Measurements from ENCODE around the gene RASA2.

Gene RASA2

DNA sequence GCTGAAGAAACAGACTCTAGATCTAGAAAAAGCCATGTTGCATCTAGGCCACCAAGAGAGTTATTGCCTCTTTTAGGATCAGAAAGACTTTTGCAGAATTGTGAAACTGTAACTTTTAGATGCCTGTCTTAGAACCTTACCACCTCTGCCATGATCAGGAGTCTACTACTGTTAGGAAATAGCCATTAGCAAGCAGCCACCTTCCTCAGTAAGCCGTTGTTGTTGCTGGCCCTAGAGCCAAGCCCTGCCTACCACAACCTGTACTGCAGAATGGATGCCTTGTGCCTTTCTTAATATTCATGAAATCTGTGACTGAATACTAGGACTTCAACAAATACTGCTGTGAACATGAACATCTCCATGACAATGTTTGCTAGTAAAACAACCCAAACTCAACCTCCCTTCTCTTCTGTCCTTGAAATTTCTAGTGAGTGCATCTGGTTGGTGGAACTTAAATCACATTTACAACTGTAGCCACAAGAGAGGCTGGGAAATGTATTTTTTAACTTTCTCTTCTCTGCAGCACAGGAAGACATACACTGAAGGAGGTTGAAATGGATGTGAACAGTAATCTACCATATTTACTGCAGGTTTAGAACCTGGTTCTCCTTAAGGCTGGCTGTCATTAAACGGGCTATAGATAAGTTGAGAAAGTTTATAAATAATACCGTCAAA lies 20.7 kb downstream of the RASA2 start:
- H3K27ac ChIP-seq (ENCODE audit: low read depth, low read length), result no peak overlapping the region
- H3K4me3 ChIP-seq (ENCODE audit: low read depth in 1 of 5, low read length in 5 of 5), result no peak overlapping the region
- no peaks in the 10 kb centered on the region for H3K27me3 ChIP-seq (ENCODE audit: control insufficient read depth in 5 of 5, insufficient read depth in 4 of 5, low read length in 5 of 5)
- no peak overlapping the region for H3K9ac ChIP-seq (ENCODE audit: low read length in 5 of 5)
- no peaks in the 10 kb centered on the region for H3K9me3 ChIP-seq (ENCODE audit: control insufficient read depth in 5 of 5, low read length in 5 of 5)
- no peaks in the 10 kb centered on the region for H3K4me1 ChIP-seq (ENCODE audit: control insufficient read depth in 5 of 5, insufficient read depth in 5 of 5, low read length in 5 of 5)
- H3K36me3 ChIP-seq (ENCODE audit: control insufficient read depth in 5 of 5, insufficient read depth in 5 of 5, low read length in 5 of 5), result peaks cover 0 to 6% (median 0%) of the 10 kb centered on the region in 5 donors

DNA sequence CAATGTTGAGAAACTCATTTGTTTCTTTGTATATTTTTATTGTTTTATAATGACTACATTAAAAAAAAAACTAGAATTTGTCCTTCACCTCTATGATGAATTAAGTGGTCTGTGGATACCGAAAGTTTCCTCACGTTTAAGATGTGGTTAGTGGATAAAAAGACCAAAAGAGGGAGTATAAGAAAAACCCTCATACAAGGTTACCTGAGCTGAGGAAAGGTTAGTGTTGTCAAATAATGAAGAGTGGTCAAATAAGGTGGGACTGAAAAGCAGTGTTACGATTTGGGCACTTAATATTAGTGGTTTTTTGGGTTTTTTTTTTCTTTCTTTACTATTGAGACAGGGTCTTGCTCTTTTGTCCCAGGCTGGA lies 21.2 kb downstream of the RASA2 start:
- no peak overlapping the region for H3K9ac ChIP-seq (ENCODE audit: low read length in 5 of 5)
- no peaks in the 10 kb centered on the region for H3K4me1 ChIP-seq (ENCODE audit: control insufficient read depth in 5 of 5, insufficient read depth in 5 of 5, low read length in 5 of 5)
- H3K36me3 ChIP-seq (ENCODE audit: control insufficient read depth in 5 of 5, insufficient read depth in 5 of 5, low read length in 5 of 5), result peaks cover 0 to 6% (median 0%) of the 10 kb centered on the region in 5 donors
- H3K9me3 ChIP-seq (ENCODE audit: control insufficient read depth in 5 of 5, low read length in 5 of 5), result no peaks in the 10 kb centered on the region
- no peaks in the 10 kb centered on the region for H3K27me3 ChIP-seq (ENCODE audit: control insufficient read depth in 5 of 5, insufficient read depth in 4 of 5, low read length in 5 of 5)
- no peak overlapping the region for H3K27ac ChIP-seq (ENCODE audit: low read depth, low read length)
- H3K4me3 ChIP-seq (ENCODE audit: low read depth in 1 of 5, low read length in 5 of 5), result no peak overlapping the region

DNA sequence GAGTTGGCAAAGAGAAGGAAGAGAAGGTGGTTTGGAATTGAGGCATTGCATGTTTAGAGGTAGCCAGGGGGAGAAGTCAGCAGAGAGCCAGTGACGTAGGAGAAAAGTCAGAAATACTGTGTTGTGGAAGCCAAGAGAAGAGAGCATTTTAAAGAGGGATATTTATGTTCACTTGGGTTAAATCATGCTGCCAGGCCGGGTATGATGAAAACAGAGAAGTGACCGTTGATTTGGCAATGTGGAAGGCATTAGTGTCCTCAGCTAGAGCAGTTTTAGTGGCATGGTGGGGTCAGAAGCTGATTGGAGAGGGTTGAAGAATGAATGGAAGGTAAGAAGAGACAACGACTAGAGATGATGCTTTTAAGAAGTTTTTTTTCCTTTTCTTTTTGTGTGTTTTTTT lies 24.5 kb downstream of the RASA2 start:
- H3K9ac ChIP-seq (ENCODE audit: low read length in 5 of 5), result no peak overlapping the region
- no peaks in the 10 kb centered on the region for H3K9me3 ChIP-seq (ENCODE audit: control insufficient read depth in 5 of 5, low read length in 5 of 5)
- no peaks in the 10 kb centered on the region for H3K27me3 ChIP-seq (ENCODE audit: control insufficient read depth in 5 of 5, insufficient read depth in 4 of 5, low read length in 5 of 5)
- no peaks in the 10 kb centered on the region for H3K4me1 ChIP-seq (ENCODE audit: control insufficient read depth in 5 of 5, insufficient read depth in 5 of 5, low read length in 5 of 5)
- no peak overlapping the region for H3K27ac ChIP-seq (ENCODE audit: low read depth, low read length)
- H3K36me3 ChIP-seq (ENCODE audit: control insufficient read depth in 5 of 5, insufficient read depth in 5 of 5, low read length in 5 of 5), result peaks cover 4 to 13% (median 9%) of the 10 kb centered on the region in 5 donors
- H3K4me3 ChIP-seq (ENCODE audit: low read depth in 1 of 5, low read length in 5 of 5), result no peak overlapping the region

DNA sequence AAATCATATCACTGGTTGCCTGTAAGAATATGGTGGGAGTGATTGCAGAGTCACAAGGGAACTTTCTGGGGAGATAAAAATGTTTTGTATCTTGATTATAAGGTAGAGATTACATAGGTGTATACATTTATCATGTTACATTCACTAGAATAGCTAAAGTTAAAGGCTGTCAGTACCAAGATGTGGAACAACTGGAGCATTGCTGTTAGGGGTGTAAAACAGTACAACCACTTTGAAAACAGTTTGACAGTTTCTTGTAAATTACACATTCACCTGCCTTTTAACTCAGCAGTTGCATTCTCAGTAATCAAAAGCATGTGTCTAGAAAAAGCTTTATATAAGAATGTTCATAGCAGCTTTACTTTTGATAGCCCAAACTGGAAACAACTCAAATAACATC lies 27.6 kb downstream of the RASA2 start:
- Histone ChIP-seq H3K9ac (ENCODE audit: low read length in 5 of 5) (no peak overlapping the region), H3K27ac (ENCODE audit: low read depth, low read length) (no peak overlapping the region), H3K4me1 (ENCODE audit: control insufficient read depth in 5 of 5, insufficient read depth in 5 of 5, low read length in 5 of 5) (no peaks in the 10 kb centered on the region), H3K4me3 (ENCODE audit: low read depth in 1 of 5, low read length in 5 of 5) (no peak overlapping the region), H3K27me3 (ENCODE audit: control insufficient read depth in 5 of 5, insufficient read depth in 4 of 5, low read length in 5 of 5) (no peaks in the 10 kb centered on the region), H3K9me3 (ENCODE audit: control insufficient read depth in 5 of 5, low read length in 5 of 5) (no peaks in the 10 kb centered on the region), H3K36me3 (ENCODE audit: control insufficient read depth in 5 of 5, insufficient read depth in 5 of 5, low read length in 5 of 5) (peaks cover 12 to 23% (median 22%) of the 10 kb centered on the region in 5 donors)

DNA sequence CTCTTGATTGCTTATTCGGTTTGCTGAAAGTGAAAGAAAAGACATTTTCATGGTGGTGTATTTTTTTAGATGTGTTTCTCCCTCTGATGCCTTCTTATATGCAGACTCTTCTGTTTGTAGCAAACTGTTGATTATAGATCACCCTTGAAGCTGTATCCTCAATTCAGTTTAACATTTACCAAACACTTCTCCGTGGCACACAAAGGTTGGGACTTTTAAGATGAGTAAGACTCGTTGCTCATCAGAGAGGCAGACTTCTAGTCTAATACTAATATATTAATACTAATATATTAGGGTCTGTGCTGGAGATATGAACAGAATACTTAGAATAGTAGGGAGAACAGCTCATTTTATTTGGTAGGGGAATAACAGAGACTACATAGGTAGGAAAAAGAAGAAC lies 32.8 kb downstream of the RASA2 start:
- Histone ChIP-seq H3K9me3 (ENCODE audit: control insufficient read depth in 5 of 5, low read length in 5 of 5) (no peaks in the 10 kb centered on the region), H3K36me3 (ENCODE audit: control insufficient read depth in 5 of 5, insufficient read depth in 5 of 5, low read length in 5 of 5) (peaks cover 9 to 28% (median 17%) of the 10 kb centered on the region in 5 donors), H3K27me3 (ENCODE audit: control insufficient read depth in 5 of 5, insufficient read depth in 4 of 5, low read length in 5 of 5) (no peaks in the 10 kb centered on the region), H3K4me3 (ENCODE audit: low read depth in 1 of 5, low read length in 5 of 5) (no peak overlapping the region), H3K27ac (ENCODE audit: low read depth, low read length) (no peak overlapping the region), H3K9ac (ENCODE audit: low read length in 5 of 5) (no peak overlapping the region), H3K4me1 (ENCODE audit: control insufficient read depth in 5 of 5, insufficient read depth in 5 of 5, low read length in 5 of 5) (peaks cover 0 to 9% (median 0%) of the 10 kb centered on the region in 5 donors)

DNA sequence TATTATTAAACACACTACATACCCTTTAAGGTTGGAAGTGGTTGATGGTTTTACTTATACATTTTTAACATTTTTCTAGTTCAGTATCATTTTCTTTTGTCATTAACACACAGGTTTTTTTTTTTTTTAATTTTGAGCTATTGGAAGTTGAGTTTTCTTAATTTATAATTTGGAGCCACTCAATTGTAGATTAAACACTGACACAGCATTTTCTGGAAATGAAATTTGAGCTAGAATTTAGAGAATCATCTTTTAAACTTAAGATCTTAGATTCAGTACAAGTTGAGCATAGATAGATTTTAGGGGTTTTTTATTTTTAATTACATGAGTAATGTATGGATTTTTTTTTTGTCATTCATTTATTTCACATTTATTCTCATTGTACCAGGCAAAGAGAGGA lies 35.0 kb downstream of the RASA2 start:
- Histone ChIP-seq H3K27me3 (ENCODE audit: control insufficient read depth in 5 of 5, insufficient read depth in 4 of 5, low read length in 5 of 5) (no peaks in the 10 kb centered on the region), H3K4me3 (ENCODE audit: low read depth in 1 of 5, low read length in 5 of 5) (no peak overlapping the region), H3K36me3 (ENCODE audit: control insufficient read depth in 5 of 5, insufficient read depth in 5 of 5, low read length in 5 of 5) (peaks cover 6 to 20% (median 10%) of the 10 kb centered on the region in 5 donors)

DNA sequence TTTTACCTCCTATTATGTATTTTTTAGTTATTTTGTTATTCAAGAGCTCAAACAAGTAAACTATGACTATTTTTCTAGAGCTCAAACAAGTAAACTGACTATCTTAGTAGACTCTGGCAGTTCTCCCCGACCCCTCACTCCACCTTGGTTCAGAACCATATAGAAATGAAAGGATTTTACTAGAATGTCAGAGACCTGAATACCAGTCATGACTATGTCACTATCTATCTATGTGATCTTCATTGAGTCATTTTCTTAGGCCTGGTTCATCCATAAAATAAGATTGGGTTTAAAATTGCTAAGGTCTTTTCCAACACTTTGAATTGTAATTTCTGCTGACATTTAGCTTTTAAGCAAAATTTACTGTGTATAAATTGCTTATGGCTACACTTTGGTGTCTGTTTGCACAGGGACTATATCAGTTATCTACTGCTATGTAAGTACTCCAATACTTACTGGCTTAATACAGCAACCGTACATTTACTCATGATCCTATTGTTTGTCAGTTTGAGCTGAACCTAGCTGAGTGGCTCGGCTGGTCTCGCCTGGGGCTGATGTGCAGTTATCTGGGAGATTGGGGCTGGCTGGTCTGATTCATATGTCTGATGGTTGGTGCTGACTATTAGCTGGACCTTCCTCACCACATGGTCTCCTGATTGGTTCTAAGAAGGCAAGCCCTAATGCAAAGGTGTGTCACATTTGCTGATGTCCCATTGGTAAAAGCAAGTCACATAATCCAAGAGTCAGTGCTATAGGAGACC lies 37.0 kb downstream of the RASA2 start:
- H3K36me3 ChIP-seq (ENCODE audit: control insufficient read depth in 5 of 5, insufficient read depth in 5 of 5, low read length in 5 of 5), result peaks cover 0 to 13% (median 5%) of the 10 kb centered on the region in 5 donors
- H3K4me1 ChIP-seq (ENCODE audit: control insufficient read depth in 5 of 5, insufficient read depth in 5 of 5, low read length in 5 of 5), result peaks cover 0 to 22% (median 0%) of the 10 kb centered on the region in 5 donors
- H3K27ac ChIP-seq (ENCODE audit: low read depth, low read length), result no peak overlapping the region
- H3K4me3 ChIP-seq (ENCODE audit: low read depth in 1 of 5, low read length in 5 of 5), result no peak overlapping the region
- no peaks in the 10 kb centered on the region for H3K9me3 ChIP-seq (ENCODE audit: control insufficient read depth in 5 of 5, low read length in 5 of 5)
- no peak overlapping the region for H3K9ac ChIP-seq (ENCODE audit: low read length in 5 of 5)
- no peaks in the 10 kb centered on the region for H3K27me3 ChIP-seq (ENCODE audit: control insufficient read depth in 5 of 5, insufficient read depth in 4 of 5, low read length in 5 of 5)

More for the DNA sequence above, 35.0 kb downstream of the RASA2 start:
- peaks cover 0 to 22% (median 0%) of the 10 kb centered on the region in 5 donors for H3K4me1 ChIP-seq (ENCODE audit: control insufficient read depth in 5 of 5, insufficient read depth in 5 of 5, low read length in 5 of 5)
- H3K9ac ChIP-seq (ENCODE audit: low read length in 5 of 5), result no peak overlapping the region
- no peaks in the 10 kb centered on the region for H3K9me3 ChIP-seq (ENCODE audit: control insufficient read depth in 5 of 5, low read length in 5 of 5)
- no peak overlapping the region for H3K27ac ChIP-seq (ENCODE audit: low read depth, low read length)

DNA sequence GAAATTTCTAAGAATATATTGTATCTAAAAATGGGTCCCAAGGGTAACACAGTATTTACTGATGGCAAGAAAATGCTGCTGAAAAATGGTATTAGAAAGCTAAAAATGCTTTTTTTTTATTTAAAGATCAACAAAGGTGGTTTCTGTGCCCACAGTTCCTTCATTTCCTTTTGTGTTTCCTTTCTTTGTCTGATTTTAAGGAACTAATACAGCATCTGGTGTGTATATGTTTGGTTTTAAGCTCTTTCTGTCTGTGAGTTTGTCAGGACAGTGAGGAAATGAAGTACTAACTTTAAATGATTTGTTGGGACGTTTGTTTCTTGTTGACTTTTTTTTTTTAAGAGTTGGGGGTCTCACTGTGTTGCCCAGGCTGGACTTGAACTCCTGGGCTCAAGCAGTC lies 38.2 kb downstream of the RASA2 start:
- Histone ChIP-seq H3K4me3 (ENCODE audit: low read depth in 1 of 5, low read length in 5 of 5) (no peak overlapping the region), H3K27me3 (ENCODE audit: control insufficient read depth in 5 of 5, insufficient read depth in 4 of 5, low read length in 5 of 5) (no peaks in the 10 kb centered on the region), H3K27ac (ENCODE audit: low read depth, low read length) (no peak overlapping the region), H3K4me1 (ENCODE audit: control insufficient read depth in 5 of 5, insufficient read depth in 5 of 5, low read length in 5 of 5) (peaks cover 0 to 30% (median 9%) of the 10 kb centered on the region in 5 donors), H3K9me3 (ENCODE audit: control insufficient read depth in 5 of 5, low read length in 5 of 5) (no peaks in the 10 kb centered on the region), H3K36me3 (ENCODE audit: control insufficient read depth in 5 of 5, insufficient read depth in 5 of 5, low read length in 5 of 5) (peaks cover 0 to 10% (median 2%) of the 10 kb centered on the region in 5 donors), H3K9ac (ENCODE audit: low read length in 5 of 5) (no peak overlapping the region)

DNA sequence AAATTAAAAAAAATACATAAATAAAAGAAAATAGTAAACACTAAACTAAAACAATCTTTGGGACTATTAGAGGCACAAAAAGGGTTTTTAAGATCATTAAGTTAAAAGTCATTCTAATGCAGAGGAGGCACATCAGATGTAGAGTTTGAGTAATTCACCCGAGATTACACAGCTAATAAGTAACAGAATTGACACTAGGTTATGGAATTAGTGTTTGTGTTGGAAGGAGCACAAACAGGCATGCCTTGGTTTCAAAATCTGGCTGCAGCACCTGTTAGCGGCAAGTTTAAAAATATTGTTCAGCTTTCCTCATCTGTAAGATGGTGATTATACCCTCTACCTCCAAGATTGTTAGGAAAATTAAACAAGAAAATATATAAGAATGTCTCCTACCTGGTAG lies 39.0 kb downstream of the RASA2 start:
- Histone ChIP-seq H3K36me3 (ENCODE audit: control insufficient read depth in 5 of 5, insufficient read depth in 5 of 5, low read length in 5 of 5) (peaks cover 0 to 10% (median 0%) of the 10 kb centered on the region in 5 donors), H3K4me3 (ENCODE audit: low read depth in 1 of 5, low read length in 5 of 5) (no peak overlapping the region), H3K27me3 (ENCODE audit: control insufficient read depth in 5 of 5, insufficient read depth in 4 of 5, low read length in 5 of 5) (no peaks in the 10 kb centered on the region), H3K9ac (ENCODE audit: low read length in 5 of 5) (no peak overlapping the region), H3K9me3 (ENCODE audit: control insufficient read depth in 5 of 5, low read length in 5 of 5) (no peaks in the 10 kb centered on the region), H3K4me1 (ENCODE audit: control insufficient read depth in 5 of 5, insufficient read depth in 5 of 5, low read length in 5 of 5) (peaks cover 0 to 38% (median 18%) of the 10 kb centered on the region in 5 donors), H3K27ac (ENCODE audit: low read depth, low read length) (no peak overlapping the region)

DNA sequence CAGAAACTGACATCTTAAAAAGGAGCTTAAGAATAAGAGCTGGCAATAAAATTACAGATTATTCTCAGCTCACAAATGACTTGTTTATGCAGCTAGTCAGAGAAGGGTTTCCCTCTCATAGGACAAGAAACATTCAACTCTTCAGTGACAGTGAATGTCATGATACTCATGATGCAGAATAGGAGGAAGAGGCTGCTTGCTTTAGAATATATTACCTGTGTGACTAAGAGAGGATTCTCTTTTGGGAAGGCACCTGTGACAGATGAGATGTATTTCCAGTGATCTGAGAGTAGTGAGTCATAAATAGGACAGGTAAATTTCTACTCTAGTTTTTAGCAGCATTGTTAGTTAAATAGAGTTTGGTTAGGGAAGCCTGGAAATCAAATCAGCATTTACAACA lies 39.9 kb downstream of the RASA2 start:
- Histone ChIP-seq H3K4me3 (ENCODE audit: low read depth in 1 of 5, low read length in 5 of 5) (no peak overlapping the region), H3K9me3 (ENCODE audit: control insufficient read depth in 5 of 5, low read length in 5 of 5) (no peaks in the 10 kb centered on the region), H3K36me3 (ENCODE audit: control insufficient read depth in 5 of 5, insufficient read depth in 5 of 5, low read length in 5 of 5) (peaks cover 0 to 10% (median 0%) of the 10 kb centered on the region in 5 donors), H3K27ac (ENCODE audit: low read depth, low read length) (no peak overlapping the region), H3K27me3 (ENCODE audit: control insufficient read depth in 5 of 5, insufficient read depth in 4 of 5, low read length in 5 of 5) (no peaks in the 10 kb centered on the region), H3K4me1 (ENCODE audit: control insufficient read depth in 5 of 5, insufficient read depth in 5 of 5, low read length in 5 of 5) (peaks cover 0 to 41% (median 18%) of the 10 kb centered on the region in 5 donors), H3K9ac (ENCODE audit: low read length in 5 of 5) (no peak overlapping the region)
